Endothelial cell of umbilical vein (primary cell): ENCODE results near the gene LRRC46. TPM values are rescaled to one million over a fixed set of nuclear protein-coding genes. Genes with fewer than 3 reads are reported as not detected.

Experiments used
- BruUV-seq: library from RNA; stranded (reverse); fragments of 400-500 nt; replicated peaks from 2 replicates; lab custom pipeline; 2021; lab: Mats Ljungman, UMichigan
- CTCF ChIA-PET: fragments of 300-600, 350-600 bp; sonication (Branson Sonifier 250); formaldehyde crosslinking; loops from one replicate; lab custom pipeline; 2021; ENCODE audit warnings: antibody characterized with exemption, inconsistent platforms; lab: Charles Lee
- POLR2A ChIA-PET: fragments of 300-600, 350-600 bp; sonication (Branson Sonifier 250); formaldehyde crosslinking; loops from one replicate; lab custom pipeline; 2021; ENCODE audit warnings: antibody characterized with exemption, inconsistent platforms; lab: Charles Lee
- DNase-seq: peaks from one replicate; pipeline ENCODE4 v3.0.0-alpha.2; 2011; ENCODE audit warnings: low read depth, low spot score
- FAIRE-seq: peaks from 2 replicates; lab custom pipeline; 2011; peaks lifted over from hg19 to GRCh38; lab: Jason Lieb, UNC
- H2AFZ ChIP-seq: 2 replicates; pipeline ENCODE4 v1.6.0; 2012; ENCODE audit warnings: low read depth, low read length, control low read depth, inconsistent platforms
- H3K27ac ChIP-seq: 2 replicates; pipeline ENCODE4 v1.5.1; 2011; ENCODE audit warnings: low read depth, mild to moderate bottlenecking, control low read depth, low read length, moderate library complexity; ENCODE audit not compliant: insufficient read depth
- H3K27me3 ChIP-seq, 2 experiments: 2 replicates each; pipeline versions ENCODE4 v1.6.0 to v1.6.1; 2011; ENCODE audit warnings: low read length in 2 of 2, mixed read lengths in 1 of 2; ENCODE audit not compliant: control insufficient read depth in 2 of 2, insufficient read depth in 2 of 2
- H3K36me3 ChIP-seq, 2 experiments: 2 replicates in 1 of 2; 3 replicates in 1 of 2; pipeline ENCODE4 v1.5.1; 2011; ENCODE audit warnings: low read length in 2 of 2, mild to moderate bottlenecking in 1 of 2, moderate library complexity in 1 of 2; ENCODE audit not compliant: control insufficient read depth in 2 of 2, insufficient read depth in 2 of 2; ENCODE audit errors: extremely low read depth in 1 of 2
- H3K4me1 ChIP-seq: 3 replicates; pipeline ENCODE4 v1.5.1; 2011; ENCODE audit warnings: mild to moderate bottlenecking, low read length; ENCODE audit not compliant: control insufficient read depth, insufficient read depth; ENCODE audit errors: extremely low read depth
- H3K4me2 ChIP-seq: 2 replicates; pipeline ENCODE4 v1.6.1; 2011; ENCODE audit warnings: low read length, control low read depth, mixed read lengths; ENCODE audit not compliant: insufficient read depth
- H3K4me3 ChIP-seq, 3 experiments: fragments of 200-600 bp in 1 of 3; sonication (generic), shearing (Covaris generic) in 1 of 3; replicated peaks in 1 of 3; 2 replicates each; pipeline ENCODE4 v1.5.1; 2011 to 2016; ENCODE audit warnings: control low read depth in 3 of 3, low read length in 3 of 3, mild to moderate bottlenecking in 2 of 3, inconsistent platforms in 1 of 3, low read depth in 1 of 3, moderate library complexity in 1 of 3; ENCODE audit not compliant: insufficient read depth in 1 of 3
- H3K79me2 ChIP-seq: 2 replicates; pipeline ENCODE4 v1.6.0; 2012; ENCODE audit warnings: low read length, inconsistent platforms; ENCODE audit not compliant: control insufficient read depth, insufficient read depth
- H3K9ac ChIP-seq: replicated peaks from 2 replicates; pipeline ENCODE3; 2011; ENCODE audit warnings: low read length, control low read depth; ENCODE audit not compliant: insufficient read depth; ENCODE audit errors: extremely low read depth
- H3K9me1 ChIP-seq: replicated peaks from 3 replicates; pipeline ENCODE4 v1.6.0; 2011; ENCODE audit warnings: mild to moderate bottlenecking, low read length; ENCODE audit not compliant: control insufficient read depth, insufficient read depth; ENCODE audit errors: extremely low read depth
- H3K9me3 ChIP-seq: replicated peaks from 2 replicates; pipeline ENCODE4 v1.5.1; 2012; ENCODE audit warnings: low read length, inconsistent platforms; ENCODE audit not compliant: control insufficient read depth, insufficient read depth
- H4K20me1 ChIP-seq: replicated peaks from 2 replicates; pipeline ENCODE3; 2011; ENCODE audit warnings: mild to moderate bottlenecking, low read length; ENCODE audit not compliant: control insufficient read depth, insufficient read depth; ENCODE audit errors: extremely low read depth
- GATA2 ChIP-seq: IDR thresholded peaks from 2 replicates; pipeline ENCODE4 v1.7.0; 2011; ENCODE audit warnings: low read depth, mild to moderate bottlenecking, moderate library complexity, mixed read lengths, low read length; ENCODE audit not compliant: insufficient read length, insufficient read depth
- JUN ChIP-seq: IDR thresholded peaks from 2 replicates; pipeline ENCODE4 v1.6.1; 2011; ENCODE audit warnings: borderline replicate concordance, low read depth; ENCODE audit not compliant: insufficient read length, insufficient read depth
- MYC ChIP-seq: IDR thresholded peaks from one replicate; pipeline ENCODE4 v1.6.1; 2011; ENCODE audit warnings: mild to moderate bottlenecking, low read depth, low read length
- POLR2A ChIP-seq: IDR thresholded peaks from 2 replicates; pipeline ENCODE4 v1.6.1; 2012; ENCODE audit warnings: low read depth, mild to moderate bottlenecking, control low read depth, low read length
- POLR2AphosphoS5 ChIP-seq: IDR thresholded peaks from 2 replicates; pipeline ENCODE4 v1.6.1; 2012; ENCODE audit warnings: low read depth, mild to moderate bottlenecking, control low read depth, low read length, moderate library complexity; ENCODE audit not compliant: insufficient read depth
- dilution Hi-C: fragments of 300-500 bp; cut with MboI; formaldehyde crosslinking; loops from one replicate; pipeline ENCODE4 v1.15.0; 2019; ENCODE audit warnings: low sequenced_read_pairs; ENCODE audit not compliant: extremely low pct_ligation_motif_present
- intact Hi-C: fragments of 100-400 bp; cut with micrococcal nuclease; formaldehyde crosslinking; loops from one replicate; pipeline ENCODE4 v1.10.0; 2022
- polyA plus RNA-seq, 4 experiments: library from polyadenylated mRNA; depleted of rRNA in 3 of 4; stranded (reverse) in 3 of 4; unstranded in 1 of 4; fragments of >200 nt; gene quantifications; 2 replicates each; pipeline versions ENCODE4 v1.2.1 to v1.2.3, GENCODE V29; 2011 to 2012; ENCODE audit warnings: missing spikeins in 1 of 4
- total RNA-seq: library from RNA; stranded (reverse); gene quantifications from 2 replicates; pipeline ENCODE4 v1.2.3, GENCODE V29; 2021
- TF ChIP-seq, protein P1 (sequence below), 2 donors: IDR thresholded peaks; 1 replicate in 1 of 2; 2 replicates in 1 of 2; pipeline ENCODE4 v1.5.1; 2011; ENCODE audit warnings: low read length in 2 of 2, mild to moderate bottlenecking in 2 of 2, moderate library complexity in 2 of 2, control low read depth in 1 of 2, inconsistent platforms in 1 of 2, low read depth in 1 of 2; ENCODE audit not compliant: insufficient read depth in 1 of 2; ENCODE audit errors: extremely low read depth in 1 of 2

LRRC46 gene
- total and polyA plus RNA-seq, 2 donors (not counting 3 experiments of a cell fraction or from before 2014, with no cell fraction given), result 0.36 to 0.42 TPM

GRCh38 chr17:47872019-47872650 is 40.7 kb downstream of the LRRC46 start:
- TF ChIP-seq, protein P1, sequence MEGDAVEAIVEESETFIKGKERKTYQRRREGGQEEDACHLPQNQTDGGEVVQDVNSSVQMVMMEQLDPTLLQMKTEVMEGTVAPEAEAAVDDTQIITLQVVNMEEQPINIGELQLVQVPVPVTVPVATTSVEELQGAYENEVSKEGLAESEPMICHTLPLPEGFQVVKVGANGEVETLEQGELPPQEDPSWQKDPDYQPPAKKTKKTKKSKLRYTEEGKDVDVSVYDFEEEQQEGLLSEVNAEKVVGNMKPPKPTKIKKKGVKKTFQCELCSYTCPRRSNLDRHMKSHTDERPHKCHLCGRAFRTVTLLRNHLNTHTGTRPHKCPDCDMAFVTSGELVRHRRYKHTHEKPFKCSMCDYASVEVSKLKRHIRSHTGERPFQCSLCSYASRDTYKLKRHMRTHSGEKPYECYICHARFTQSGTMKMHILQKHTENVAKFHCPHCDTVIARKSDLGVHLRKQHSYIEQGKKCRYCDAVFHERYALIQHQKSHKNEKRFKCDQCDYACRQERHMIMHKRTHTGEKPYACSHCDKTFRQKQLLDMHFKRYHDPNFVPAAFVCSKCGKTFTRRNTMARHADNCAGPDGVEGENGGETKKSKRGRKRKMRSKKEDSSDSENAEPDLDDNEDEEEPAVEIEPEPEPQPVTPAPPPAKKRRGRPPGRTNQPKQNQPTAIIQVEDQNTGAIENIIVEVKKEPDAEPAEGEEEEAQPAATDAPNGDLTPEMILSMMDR (IDR thresholded peaks at IDR 0.05; ENCODE audit: extremely low read depth in 1 of 2, insufficient read depth in 1 of 2, low read depth in 1 of 2, low read length in 2 of 2), result no peak
- TF ChIP-seq POLR2AphosphoS5 (no peak), MYC (no peak), JUN (no peak), POLR2A (no peak), GATA2 (no peak)
- H3K9me3 ChIP-seq, result no peaks in the 10 kb centered on the region
- H3K79me2 ChIP-seq, result no peaks in the 10 kb centered on the region
- H3K27ac ChIP-seq, result no peak overlapping the region
- no peaks in the 10 kb centered on the region for H3K36me3 ChIP-seq
- FAIRE-seq (no peak), DNase-seq (no peak)
- POLR2A ChIA-PET, result no interaction called here
- dilution Hi-C loops, result no loop called here
- H4K20me1 ChIP-seq, result no peaks in the 10 kb centered on the region
- no peak overlapping the region for H2AFZ ChIP-seq
- H3K9me1 ChIP-seq, result no peaks in the 10 kb centered on the region
- CTCF ChIA-PET, result interaction anchor here (0.9 to 1.5 kb wide), 4 partner anchors 11 to 29 kb away, joined by 4 read pairs; no protein-coding TSS in a partner anchor
- H3K27me3 ChIP-seq, result peaks cover 47 to 60% of the 10 kb centered on the region in 2 experiments
- BruUV-seq, result no TSS peak
- H3K4me2 ChIP-seq, result no peak overlapping the region
- intact Hi-C loops, result no loop called here
- H3K4me1 ChIP-seq, result no peaks in the 10 kb centered on the region
- H3K9ac ChIP-seq, result no peak overlapping the region
- no peak overlapping the region for H3K4me3 ChIP-seq
